Spleen (tissue), 7 donors: Measurements from ENCODE around the gene PRR3.
"Not testable (repeated sequence)": the region's sequence is repeated elsewhere in the genome, so short reads cannot be mapped to it uniquely, and the experiment has no call there.

Experiments
- CTCF ChIP-seq, 11 experiments: fragments of 200-600 bp in 7 of 11; fragments of 450-650 bp in 4 of 11; sonication (generic) in 4 of 11; IDR thresholded peaks in 8 of 11; conservative IDR thresholded peaks in 3 of 11; 1 replicate in 7 of 11; 2 replicates in 4 of 11; pipeline versions ENCODE4 v1.4.0 to v1.8.0; 2016 to 2021; ENCODE audit warnings: antibody characterized with exemption in 11 of 11, inconsistent platforms in 4 of 11, mild to moderate bottlenecking in 1 of 11
- POLR2A ChIP-seq, 3 donors: fragments of 450-650 bp; IDR thresholded peaks; one replicate each; pipeline ENCODE4 v1.5.1; 2017; ENCODE audit warnings: antibody characterized with exemption in 3 of 3, mild to moderate bottlenecking in 1 of 3
- POLR2AphosphoS5 ChIP-seq, 3 donors: sonication (generic); formaldehyde crosslinking; IDR thresholded peaks; one replicate each; pipeline ENCODE4 v1.5.1; 2017; ENCODE audit warnings: antibody characterized with exemption in 3 of 3
- donor health status: DM: no; HTN: no; CAD: no; lungs with moderate emphysema.
- donor health status: DM: no; HTN: no; CAD: no.
- donor health status: DM: no; HTN: no; CAD: no.

GRCh38 chr6:30529349-30529875 is 27.7 kb upstream of the PRR3 start:
- TF ChIP-seq CTCF (IDR thresholded peaks at IDR 0.05 in 8 of 11, conservative IDR thresholded peaks at IDR 0.05 in 3 of 11); POLR2A (IDR thresholded peaks at IDR 0.05): not testable (repeated sequence)
- TF ChIP-seq POLR2AphosphoS5 (IDR thresholded peaks at IDR 0.05): peak in 2 of 3 donors; percentile 11 to 38
